Measurements from ENCODE around the gene DDX53.

- TF ChIP-seq CTCF (IDR thresholded peaks at IDR 0.05; ENCODE audit: low read length): no peak
- TF ChIP-seq EZH2 (optimal IDR thresholded peaks at IDR 0.05; ENCODE audit: low read depth, low read length): no peak
- no peak for TF ChIP-seq EZH2phosphoT487 (IDR thresholded peaks at IDR 0.05; ENCODE audit: low read length)
Observed at GRCh38 chrX:23003116-23003515, 3.4 kb downstream of the DDX53 start.
